HG02642 (cell line): ENCODE results near the gene ARF1.

ENCODE experiments used
- ATAC-seq: cut with Tn5 transposase; IDR thresholded peaks from one replicate; pipeline ENCODE4 v1.9.1; 2021; ENCODE audit warnings: mild to moderate bottlenecking; ENCODE audit not compliant: unreplicated experiment, poor library complexity

ARF1 gene

DNA sequence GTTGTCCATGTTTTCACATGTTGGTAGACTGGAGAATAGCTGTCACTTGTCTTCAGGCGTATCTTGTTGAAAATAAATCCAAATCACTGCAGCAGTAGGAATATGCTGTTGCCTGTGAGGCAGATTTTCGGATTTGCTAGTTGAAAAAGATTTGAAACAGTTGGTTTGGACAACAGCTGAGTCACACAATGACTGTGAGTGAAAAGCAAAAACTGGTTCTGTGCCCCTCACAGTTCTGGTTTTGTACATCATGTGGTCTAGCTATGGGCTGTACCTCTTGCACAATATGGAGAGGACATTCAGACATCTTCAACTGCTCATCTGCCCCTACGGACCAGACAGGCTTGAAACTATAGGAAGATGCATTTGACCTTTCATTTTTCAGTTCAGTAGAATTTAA, 1.8 kb downstream of the ARF1 start:
- ATAC-seq, result no peak

DNA sequence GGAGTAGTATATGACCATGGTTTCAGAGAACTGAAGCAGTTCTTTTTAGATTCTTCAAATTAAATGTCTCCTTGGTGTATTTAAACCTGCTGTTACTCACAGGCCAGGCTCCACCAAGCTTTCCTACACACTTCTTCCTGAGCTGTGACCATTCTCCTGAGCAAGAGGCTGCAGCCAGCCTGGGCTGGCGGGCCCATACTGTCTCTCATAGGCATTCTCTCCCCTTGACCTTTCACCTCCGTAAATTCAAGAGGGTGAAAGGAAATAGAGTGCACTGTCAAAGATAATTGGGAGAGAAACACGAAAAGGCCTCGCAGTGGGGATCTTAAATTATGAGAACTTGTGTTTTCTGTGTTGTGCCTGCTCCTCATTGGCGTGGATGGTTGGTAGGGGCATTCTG, 2.3 kb downstream of the ARF1 start:
- ATAC-seq, result no peak

DNA sequence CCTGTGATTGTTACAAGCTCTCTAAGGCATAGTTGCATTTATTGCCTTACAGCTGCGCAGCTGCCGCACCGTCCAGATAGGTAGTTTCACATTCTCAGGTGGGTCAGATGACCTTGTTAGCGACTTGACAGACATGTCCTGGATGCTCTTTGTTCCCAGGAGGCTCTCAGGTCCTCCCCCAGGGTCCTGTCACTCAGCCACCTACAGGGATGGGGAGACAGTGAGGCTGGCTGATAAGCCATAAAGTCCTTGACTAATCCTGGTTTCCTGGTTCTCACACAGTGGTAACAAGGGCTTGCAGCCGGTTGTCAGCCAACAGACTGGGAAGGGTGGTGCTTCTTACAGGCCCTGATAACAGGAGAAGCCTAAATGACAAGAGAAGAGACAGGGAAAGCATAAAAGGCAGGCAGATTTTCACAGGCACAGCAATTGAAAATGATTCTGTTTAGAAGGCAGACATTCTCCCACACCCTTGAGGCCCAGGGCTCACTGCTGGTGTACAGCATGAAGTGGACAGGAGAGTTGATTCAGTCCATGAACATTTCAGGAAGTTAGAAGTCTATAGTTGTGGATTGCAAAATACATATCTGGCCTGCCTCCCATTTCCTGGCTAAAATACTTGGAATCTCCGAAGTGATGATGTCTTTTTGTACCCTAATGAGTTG, 2.9 kb downstream of the ARF1 start:
- ATAC-seq, result no peak

DNA sequence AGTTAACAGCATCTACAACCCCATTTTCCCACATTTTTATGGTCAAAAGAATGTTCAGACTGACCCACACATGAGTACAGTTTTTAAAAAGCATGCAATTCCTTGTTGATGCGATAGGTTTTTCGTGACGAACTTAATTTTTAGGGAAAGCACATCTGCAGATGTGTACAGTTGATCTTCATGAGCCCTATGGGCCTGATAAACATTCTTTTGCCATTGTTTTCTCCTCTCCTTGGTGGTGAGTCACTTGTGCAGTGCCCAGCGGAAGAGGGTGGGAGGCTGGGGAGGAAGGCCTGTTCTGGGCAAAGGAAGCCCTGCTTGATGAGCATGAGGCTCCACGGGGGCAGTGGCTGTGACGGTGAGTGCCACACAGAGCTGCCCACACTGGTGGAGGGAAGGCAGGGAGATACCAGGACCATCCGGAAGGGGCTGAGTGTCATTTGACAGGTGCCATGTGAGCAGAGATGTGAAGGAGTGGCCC, 5.3 kb downstream of the ARF1 start:
- no peak for ATAC-seq

DNA sequence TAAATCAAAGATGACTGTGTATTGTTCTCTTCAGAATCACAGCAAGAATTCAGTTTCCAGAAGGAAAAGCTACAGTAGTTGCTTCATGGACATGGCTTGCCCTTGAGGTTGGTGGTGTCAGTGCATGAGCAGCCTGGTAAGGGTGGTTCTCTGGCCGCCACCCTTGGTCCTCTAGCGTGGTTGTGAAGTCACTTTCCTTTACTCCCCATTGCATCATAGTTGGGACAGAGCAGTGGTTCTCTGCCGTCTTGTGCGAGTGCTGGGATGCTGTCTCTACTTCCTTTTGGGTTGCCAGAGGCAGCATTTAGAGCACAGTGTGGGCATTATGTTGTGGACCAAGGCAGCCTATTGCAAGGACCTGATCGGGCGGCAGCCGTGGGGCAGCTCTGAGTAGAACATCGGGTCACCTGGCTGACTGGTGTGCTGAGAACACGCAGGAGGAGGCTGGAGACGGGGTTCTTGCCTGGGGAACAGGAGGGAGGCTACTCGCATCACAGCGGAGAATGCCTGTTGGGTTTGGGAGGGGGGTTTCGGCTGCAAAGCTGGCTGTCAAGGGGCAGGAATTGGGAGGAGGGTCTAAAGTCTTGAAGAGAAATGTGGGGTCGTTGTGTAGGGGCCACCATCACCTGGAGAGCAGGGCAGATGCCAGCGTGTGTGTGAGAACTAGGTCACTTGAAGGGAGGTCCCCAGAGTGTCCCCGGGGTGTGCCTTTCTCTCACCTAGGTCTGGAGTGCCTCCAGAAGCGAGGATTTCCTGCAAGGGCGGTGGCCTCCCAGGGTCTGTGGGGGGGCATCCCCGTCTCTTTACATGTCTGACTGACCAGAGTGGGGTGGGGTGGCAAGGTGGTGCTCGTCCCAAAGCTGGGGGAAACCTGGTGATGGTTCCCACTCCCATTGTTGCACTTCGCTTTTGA, 6.3 kb downstream of the ARF1 start:
- ATAC-seq, result no peak

DNA sequence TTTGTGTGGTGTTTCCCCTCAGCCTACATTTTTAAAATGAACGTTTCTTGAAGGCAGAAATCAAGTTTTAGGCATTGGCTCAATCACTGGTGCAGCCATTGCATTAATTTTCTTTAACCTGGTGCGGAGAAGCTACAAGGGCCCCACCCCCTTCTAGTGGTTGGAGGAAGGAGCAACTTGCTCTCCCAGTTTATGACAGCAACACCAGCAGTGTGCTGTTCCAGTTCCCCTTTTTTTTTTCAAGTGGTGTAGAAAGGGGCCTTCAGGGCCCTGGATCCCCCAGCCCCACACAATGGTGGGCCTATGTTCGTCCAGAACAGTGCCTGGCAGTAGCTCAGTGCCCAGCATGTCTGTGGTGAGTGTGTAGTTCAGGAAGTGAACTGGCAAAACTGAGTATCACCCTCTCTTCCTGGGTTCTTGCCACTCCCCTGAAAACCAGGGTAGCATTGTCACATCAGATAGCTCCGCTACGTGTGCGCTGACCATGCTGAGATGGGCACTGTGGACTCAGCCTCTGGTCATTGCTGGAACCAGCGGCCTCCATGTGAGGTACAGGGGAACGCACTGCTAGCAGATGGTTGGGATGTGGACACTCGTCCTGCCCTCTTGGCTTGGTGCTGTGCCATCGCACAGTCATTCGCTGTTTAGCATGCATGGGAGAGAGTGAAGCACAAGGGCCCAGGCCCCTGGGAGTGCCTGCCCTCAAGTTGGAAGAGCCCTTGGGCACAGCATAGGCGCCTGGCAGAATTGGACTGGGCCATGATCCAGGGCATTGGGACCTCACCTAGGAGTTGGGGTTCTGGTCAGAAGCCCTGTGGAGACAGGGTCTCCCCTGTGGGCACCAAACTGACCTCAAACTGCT, 7.2 kb downstream of the ARF1 start:
- no peak for ATAC-seq

DNA sequence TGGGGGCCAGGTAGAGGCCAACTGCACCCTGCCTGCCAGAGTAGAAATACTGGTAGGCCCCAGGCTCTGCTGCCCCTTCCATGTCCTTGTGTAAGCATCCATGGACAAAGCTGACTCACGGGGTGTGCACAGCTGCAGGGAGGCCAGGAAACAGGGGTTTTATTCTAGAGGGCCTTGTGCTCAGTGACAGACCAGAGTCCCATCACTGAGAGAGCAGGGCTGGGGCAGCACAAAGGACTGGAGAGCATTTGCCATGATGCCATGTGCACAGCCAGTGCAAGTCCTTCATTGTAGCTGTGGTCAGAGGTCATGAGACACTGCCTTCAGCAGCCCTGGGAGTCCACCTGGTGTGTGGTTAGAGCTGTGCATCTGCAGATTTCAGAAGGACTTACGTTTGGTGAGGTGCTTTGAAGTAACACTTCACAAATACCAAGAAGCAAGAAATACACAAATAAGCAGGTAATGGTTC, 8.1 kb downstream of the ARF1 start:
- peak; percentile 40 for ATAC-seq

DNA sequence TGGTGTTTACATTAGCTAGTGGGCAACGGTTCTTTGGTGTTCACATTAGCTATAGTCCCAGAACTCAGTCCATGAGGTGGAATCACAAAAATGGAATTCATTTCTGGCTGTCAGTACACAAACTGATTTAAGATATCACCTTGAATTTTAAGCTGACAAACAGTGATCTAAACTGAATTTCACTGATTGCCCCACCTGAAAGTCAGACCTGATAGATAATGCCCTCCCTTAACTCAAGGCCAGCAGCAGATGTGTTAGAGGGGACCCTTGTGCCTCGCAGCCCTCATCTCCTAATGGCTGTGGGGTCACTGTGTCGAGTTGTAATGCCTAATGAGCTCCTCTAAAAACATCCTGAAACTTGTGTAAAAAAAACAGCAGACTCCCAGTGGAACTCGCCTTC, 8.6 kb downstream of the ARF1 start:
- ATAC-seq, result no peak

DNA sequence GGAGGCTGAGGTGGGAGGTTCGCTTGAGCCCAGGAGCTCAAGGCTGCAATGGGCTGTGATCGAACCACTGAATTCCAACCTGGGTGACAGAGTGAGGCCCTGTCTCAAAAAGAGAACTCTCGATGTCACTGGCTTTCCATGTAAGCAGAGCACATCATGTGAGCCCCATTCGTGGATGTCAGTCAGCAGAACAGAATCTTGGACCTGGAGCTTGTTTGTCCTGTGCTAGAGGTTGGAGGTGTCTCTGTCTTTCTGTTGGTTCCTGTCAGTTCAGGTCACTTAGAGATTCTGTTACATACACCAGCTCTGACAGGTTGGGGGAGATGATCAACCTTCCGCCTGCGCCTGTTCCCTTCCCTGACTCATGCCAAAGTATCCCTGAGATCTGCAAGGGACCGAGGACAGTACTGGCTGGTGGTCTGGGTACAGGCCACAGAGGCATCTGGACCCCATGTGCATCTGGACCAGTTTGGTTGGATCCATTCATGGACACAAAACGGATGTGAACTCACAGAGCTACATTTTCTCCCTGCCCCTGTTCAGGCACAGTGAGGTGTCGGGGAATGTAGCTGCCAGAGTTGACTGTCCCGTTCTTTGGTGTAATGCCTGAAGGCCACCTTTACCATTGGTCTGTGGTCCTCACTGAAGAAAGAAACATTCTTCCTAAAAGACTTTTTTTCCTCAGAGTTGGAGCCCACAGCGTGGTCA, 10.0 kb downstream of the ARF1 start:
- no peak for ATAC-seq

DNA sequence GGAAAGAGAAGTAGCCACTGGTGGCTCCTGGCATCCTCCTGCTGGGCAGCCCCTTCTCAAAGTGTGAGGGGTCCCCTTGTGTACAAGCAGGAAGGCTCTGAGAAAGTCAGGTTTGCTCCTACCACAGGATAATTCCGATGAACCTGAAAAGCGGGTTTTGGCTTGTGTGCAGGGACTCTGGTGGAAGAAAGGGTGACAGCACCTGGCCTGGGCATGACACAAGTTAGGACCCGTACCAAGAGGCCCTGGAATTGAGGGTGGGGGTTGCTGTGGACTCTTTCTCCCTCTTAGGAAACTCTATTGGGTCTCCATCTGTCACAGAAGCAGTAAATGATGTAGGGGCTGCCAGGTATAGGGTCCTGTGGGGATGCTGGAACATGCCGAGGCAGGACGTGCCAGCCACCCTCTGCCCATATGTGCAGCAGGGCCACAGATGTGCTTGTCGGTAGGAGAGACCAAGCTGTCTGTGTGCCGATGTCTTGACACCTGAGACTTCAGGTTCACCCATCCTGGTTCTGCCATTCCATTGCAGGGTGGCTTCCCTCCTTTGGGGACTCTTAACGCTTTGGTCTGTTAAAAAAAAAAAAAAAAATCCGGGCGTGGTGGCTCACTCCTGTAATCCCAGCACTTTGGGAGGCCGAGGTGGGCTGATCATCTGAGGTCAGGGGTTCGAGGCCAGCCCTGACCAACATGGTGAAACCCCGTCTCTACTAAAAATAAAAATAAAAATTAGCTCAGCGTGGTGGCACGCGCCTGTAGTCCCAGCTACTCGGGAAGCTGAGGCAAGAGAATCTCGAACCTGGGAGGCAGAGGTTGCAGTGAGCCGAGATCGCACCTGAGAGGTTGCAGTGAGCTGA, 10.8 kb downstream of the ARF1 start:
- no peak for ATAC-seq

DNA sequence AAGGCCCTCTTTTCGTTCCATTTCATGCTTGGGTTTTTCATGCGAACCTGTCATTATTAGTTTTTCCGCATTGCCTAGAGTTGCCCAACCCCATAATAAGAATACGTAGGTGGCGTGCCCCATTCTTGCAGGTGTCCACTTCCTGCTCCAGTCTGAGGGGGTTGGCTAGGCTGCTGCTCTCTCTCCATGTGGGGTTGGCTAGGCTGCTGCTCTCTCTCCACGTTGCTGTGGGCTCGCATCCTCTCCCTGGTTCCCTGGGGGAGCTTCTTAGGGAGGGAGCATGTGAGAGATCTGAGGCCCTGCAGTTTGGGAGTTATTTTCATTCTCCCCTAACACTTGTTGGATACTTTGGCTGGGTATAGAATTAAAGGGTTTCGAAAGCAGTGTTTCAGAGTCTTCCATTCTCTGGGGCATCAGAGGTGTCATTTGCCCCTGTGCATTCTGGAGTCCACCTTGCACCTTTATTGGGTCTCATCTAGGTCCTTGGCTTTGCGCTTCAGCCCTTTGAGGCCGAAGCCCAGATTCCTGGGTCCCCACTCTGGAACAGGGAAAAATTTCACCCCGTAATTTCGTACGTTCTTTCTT, 12.0 kb downstream of the ARF1 start:
- no peak for ATAC-seq

DNA sequence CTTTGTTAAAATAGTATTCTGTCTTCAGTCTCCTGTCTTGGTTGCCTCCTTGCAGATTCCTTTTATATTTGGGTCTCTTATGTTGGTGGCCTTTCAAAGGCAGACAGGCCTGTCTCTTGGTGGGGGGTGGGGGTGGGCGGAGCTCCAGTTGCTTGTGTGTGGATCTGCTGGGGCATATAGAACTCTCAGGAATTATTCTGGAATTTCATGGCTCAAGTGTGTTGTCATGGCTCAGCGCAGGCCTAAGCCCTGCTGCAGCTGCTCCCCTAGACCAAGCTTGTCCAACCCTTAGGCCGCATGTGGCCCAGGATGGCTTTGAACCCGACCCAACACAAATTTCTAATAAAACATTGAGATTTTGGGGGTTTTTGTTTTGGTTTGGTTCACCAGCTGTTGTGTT, 12.7 kb downstream of the ARF1 start:
- no peak for ATAC-seq

DNA sequence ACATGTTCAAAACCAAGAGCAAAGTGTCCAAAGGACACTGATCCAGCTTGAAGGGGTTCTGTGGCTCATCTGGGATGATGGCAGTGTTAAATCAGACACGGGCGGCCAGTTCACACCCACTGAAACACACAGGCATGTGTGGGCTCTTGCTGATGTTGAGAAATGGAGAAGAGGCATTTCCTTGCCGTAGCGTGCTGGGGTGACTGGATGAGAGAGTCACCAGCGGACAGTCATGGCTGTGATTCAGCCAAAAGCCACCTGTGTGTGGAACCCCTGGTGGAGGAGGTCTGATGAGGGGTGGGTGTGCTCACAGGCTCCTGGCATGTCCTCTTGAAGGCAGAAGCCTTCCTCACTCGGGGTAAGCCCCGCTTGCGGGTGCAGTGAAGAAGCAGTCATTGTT, 13.4 kb downstream of the ARF1 start:
- ATAC-seq, result no peak

DNA sequence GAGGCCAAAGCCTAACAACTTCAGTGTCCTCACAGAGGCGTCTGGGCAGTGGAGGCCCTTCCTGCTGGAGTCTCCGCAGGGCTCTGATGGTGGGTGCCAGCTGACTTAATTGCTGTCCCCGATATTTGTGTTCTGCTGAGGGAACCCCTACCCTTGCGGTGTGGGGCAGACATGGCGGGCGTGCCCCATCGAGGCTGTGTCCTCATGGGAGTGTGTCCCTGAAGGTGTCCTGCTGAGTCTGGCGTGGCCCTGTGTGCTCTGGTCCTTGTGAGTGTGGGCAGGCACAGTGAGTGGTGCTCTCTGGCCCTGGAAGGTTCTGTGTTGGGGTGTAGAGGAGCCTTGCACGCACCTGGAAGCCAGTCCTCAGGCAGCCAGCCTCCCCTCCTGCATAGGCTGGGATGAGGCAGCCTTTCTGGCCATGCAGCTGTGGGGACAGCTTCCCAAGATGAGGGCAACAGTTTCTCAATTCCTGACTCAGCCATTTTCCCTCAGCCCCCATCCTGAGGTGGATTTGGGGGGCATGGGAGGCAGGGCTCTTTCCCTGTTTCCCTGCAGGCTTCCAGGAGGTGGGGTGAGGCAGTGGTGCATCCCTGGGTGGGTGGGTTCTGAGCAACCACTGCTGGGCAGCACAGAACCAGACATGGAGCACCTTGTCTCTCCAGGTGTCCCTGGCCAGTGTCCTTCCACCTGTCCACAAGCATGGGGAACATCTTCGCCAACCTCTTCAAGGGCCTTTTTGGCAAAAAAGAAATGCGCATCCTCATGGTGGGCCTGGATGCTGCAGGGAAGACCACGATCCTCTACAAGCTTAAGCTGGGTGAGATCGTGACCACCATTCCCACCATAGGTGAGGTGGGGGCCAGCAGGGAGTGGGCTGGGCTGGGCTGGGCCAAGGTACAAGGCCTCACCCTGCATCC, 14.2 kb downstream of the ARF1 start:
- no peak for ATAC-seq

DNA sequence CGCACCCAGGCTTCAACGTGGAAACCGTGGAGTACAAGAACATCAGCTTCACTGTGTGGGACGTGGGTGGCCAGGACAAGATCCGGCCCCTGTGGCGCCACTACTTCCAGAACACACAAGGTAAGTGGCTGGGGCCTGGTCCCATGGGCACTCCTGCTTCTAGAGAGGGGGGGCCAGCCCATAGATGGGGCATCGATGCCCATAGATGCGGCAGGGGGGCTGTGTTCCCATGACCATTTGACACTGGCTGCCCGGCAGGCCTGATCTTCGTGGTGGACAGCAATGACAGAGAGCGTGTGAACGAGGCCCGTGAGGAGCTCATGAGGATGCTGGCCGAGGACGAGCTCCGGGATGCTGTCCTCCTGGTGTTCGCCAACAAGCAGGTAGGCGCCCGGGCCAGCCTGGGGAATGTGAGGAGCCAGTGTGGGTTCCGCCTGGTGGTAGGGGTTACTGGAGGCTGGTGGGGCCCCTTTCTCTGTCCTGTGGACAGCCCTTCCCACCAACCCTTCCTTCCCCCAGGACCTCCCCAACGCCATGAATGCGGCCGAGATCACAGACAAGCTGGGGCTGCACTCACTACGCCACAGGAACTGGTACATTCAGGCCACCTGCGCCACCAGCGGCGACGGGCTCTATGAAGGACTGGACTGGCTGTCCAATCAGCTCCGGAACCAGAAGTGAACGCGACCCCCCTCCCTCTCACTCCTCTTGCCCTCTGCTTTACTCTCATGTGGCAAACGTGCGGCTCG, 15.0 kb downstream of the ARF1 start:
- ATAC-seq, result no peak

DNA sequence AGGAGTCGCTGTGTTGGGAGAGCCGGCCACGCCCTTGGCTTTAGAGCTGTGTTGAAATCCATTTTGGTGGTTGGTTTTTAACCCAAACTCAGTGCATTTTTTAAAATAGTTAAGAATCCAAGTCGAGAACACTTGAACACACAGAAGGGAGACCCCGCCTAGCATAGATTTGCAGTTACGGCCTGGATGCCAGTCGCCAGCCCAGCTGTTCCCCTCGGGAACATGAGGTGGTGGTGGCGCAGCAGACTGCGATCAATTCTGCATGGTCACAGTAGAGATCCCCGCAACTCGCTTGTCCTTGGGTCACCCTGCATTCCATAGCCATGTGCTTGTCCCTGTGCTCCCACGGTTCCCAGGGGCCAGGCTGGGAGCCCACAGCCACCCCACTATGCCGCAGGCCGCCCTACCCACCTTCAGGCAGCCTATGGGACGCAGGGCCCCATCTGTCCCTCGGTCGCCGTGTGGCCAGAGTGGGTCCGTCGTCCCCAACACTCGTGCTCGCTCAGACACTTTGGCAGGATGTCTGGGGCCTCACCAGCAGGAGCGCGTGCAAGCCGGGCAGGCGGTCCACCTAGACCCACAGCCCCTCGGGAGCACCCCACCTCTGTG, 15.9 kb downstream of the ARF1 start:
- ATAC-seq, result no peak

DNA sequence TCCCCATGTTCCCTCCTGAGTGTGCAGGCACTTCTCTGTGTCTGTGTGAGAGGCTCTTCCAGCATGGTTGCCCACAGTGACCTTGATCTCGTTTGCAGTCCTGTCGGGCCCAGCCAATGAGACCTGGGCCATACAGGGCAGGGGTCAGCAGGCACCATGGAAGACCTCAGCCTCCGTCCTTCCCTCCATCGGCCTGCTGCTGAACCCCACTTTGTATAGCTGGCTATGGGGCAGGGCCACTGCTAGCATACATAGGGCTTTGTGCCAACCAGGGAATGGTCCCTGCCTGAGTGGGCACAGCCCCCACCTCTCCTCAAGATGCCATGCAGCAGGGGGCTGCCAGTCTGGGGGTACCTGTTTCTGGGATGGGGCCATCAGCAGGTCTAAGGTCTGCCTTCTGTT, 16.8 kb downstream of the ARF1 start:
- ATAC-seq, result no peak
